GM23338 (cell line): ENCODE results near the gene ODAD2. TPM values are rescaled to one million over a fixed set of nuclear protein-coding genes. Genes with fewer than 3 reads are reported as not detected.

Source experiments
- ATAC-seq: fragments of 200-7000 bp; cut with Tn5 transposase; 3 replicates; pipeline ENCODE4 v1.9.1; 2020
- DNase-seq: peaks from one replicate; pipeline ENCODE4 v3.0.0-alpha.2; 2015; ENCODE audit warnings: low spot score
- H2AFZ ChIP-seq: fragments of 200-600 bp; sonication (generic); 2 replicates; pipeline ENCODE4 v1.8.0; 2016; ENCODE audit warnings: antibody characterized with exemption, mild to moderate bottlenecking, moderate library complexity
- H3F3A ChIP-seq: fragments of 200-600 bp; sonication (generic); replicated peaks from 2 replicates; pipeline ENCODE4 v1.8.0; 2017; ENCODE audit warnings: antibody characterized with exemption, mixed run types, low read depth
- H3K27ac ChIP-seq: fragments of 200-600 bp; sonication (generic); 2 replicates; pipeline ENCODE4 v1.6.1; 2016; ENCODE audit warnings: low read depth
- H3K27me3 ChIP-seq: fragments of 200-600 bp; sonication (generic); 2 replicates; pipeline ENCODE4 v1.8.0; 2016; ENCODE audit warnings: mild to moderate bottlenecking, mixed run types, moderate library complexity; ENCODE audit not compliant: insufficient read depth
- H3K36me3 ChIP-seq: fragments of 200-600 bp; sonication (generic); 2 replicates; pipeline ENCODE4 v1.8.0; 2016; ENCODE audit warnings: mild to moderate bottlenecking; ENCODE audit not compliant: insufficient read depth
- H3K4me1 ChIP-seq: fragments of 200-600 bp; sonication (generic); 2 replicates; pipeline ENCODE4 v1.8.0; 2016; ENCODE audit warnings: mild to moderate bottlenecking, moderate library complexity; ENCODE audit not compliant: insufficient read depth
- H3K4me2 ChIP-seq: fragments of 200-600 bp; sonication (generic); 2 replicates; pipeline ENCODE4 v1.7.1; 2017; ENCODE audit warnings: mixed run types
- H3K4me3 ChIP-seq: fragments of 200-600 bp; sonication (generic); 2 replicates; pipeline ENCODE4 v1.6.1; 2016; ENCODE audit warnings: mixed run types
- H3K79me2 ChIP-seq: fragments of 200-600 bp; sonication (generic); replicated peaks from 2 replicates; pipeline ENCODE4 v1.8.0; 2017; ENCODE audit warnings: mild to moderate bottlenecking; ENCODE audit not compliant: insufficient read depth
- H3K9me2 ChIP-seq: fragments of 200-600 bp; sonication (generic); 2 replicates; pipeline ENCODE4 v1.8.0; 2017; ENCODE audit not compliant: insufficient read depth
- H4K20me1 ChIP-seq: fragments of 200-600 bp; sonication (generic); replicated peaks from 2 replicates; pipeline ENCODE4 v1.8.0; 2017; ENCODE audit warnings: mild to moderate bottlenecking; ENCODE audit not compliant: insufficient read depth
- H3K27ac Mint-ChIP-seq: 2 replicates; pipeline ENCODE4 v1.8.0; 2020; ENCODE audit warnings: inconsistent platforms, mild to moderate bottlenecking, moderate library complexity, mixed read lengths
- H3K27me3 Mint-ChIP-seq: 3 replicates; pipeline ENCODE4 v1.8.0; 2022; ENCODE audit warnings: low read depth, mild to moderate bottlenecking, moderate library complexity, mixed read lengths, inconsistent platforms; ENCODE audit not compliant: insufficient read depth, poor library complexity
- H3K36me3 Mint-ChIP-seq: 3 replicates; pipeline ENCODE4 v1.8.0; 2021; ENCODE audit warnings: low read depth, mild to moderate bottlenecking, inconsistent platforms, moderate library complexity, mixed read lengths
- H3K4me1 Mint-ChIP-seq: 3 replicates; pipeline ENCODE4 v1.8.0; 2020; ENCODE audit warnings: mild to moderate bottlenecking, inconsistent platforms, mixed read lengths
- H3K4me3 Mint-ChIP-seq: 3 replicates; pipeline ENCODE4 v1.8.0; 2021; ENCODE audit warnings: moderate library complexity, mild to moderate bottlenecking, inconsistent platforms, mixed read lengths
- H3K9me3 Mint-ChIP-seq: 3 replicates; pipeline ENCODE4 v1.8.0; 2020; ENCODE audit warnings: moderate library complexity, mild to moderate bottlenecking, inconsistent platforms, mixed read lengths
- ETS1 ChIP-seq: IDR thresholded peaks from 2 replicates; pipeline ENCODE4 v1.6.1; 2016; ENCODE audit warnings: antibody characterized with exemption
- EZH2phosphoT487 ChIP-seq: fragments of 200-600 bp; sonication (generic); IDR thresholded peaks from one replicate; pipeline ENCODE4 v1.8.1; 2018; ENCODE audit warnings: antibody characterized with exemption; ENCODE audit not compliant: unreplicated experiment
- REST ChIP-seq: IDR thresholded peaks from one replicate; pipeline ENCODE4 v1.6.1; 2018; ENCODE audit warnings: antibody characterized with exemption; ENCODE audit not compliant: unreplicated experiment
- STAT1 ChIP-seq: IDR thresholded peaks from one replicate; pipeline ENCODE4 v1.6.1; 2016; ENCODE audit warnings: antibody characterized with exemption; ENCODE audit not compliant: unreplicated experiment
- ZNF331 ChIP-seq: fragments of 250-450 bp; sonication (Bioruptor Pico); IDR thresholded peaks from 2 replicates; pipeline ENCODE4 v1.5.0; 2020; ENCODE audit warnings: low read depth, mild to moderate bottlenecking, moderate library complexity
- ZNF462 ChIP-seq: fragments of 250-450 bp; sonication (Bioruptor Pico); IDR thresholded peaks from 2 replicates; pipeline ENCODE4 v1.5.0; 2020; ENCODE audit warnings: mild to moderate bottlenecking, moderate library complexity
- polyA plus RNA-seq: library from polyadenylated mRNA; unstranded; fragments of >200 nt; fragmentation: Nextera tagmentation; extraction: Ambion mirVana; gene quantifications from 2 replicates; pipeline ENCODE4 v1.2.1, GENCODE V29; 2016
- total RNA-seq: library from RNA; depleted of rRNA; stranded (reverse); fragments of >200 nt; shearing (Covaris generic); gene quantifications from 2 replicates; pipeline ENCODE4 v1.2.3, GENCODE V29; 2014

Gene ODAD2
- total and polyA plus RNA-seq, 2 experiments from 2014 or later = 2.1 to 3.4 TPM

GRCh38 chr10:28036587-28036986, 37.7 kb upstream of the ODAD2 start:
- Histone ChIP-seq H3K36me3 (no peaks in the 10 kb centered on the region), H3K27me3 (no peaks in the 10 kb centered on the region), H3K4me2 (no peak overlapping the region), H3K27ac (no peak overlapping the region), H2AFZ (no peak overlapping the region), H3K9me2 (peaks cover 11% of the 10 kb centered on the region; the same call in 1 of the 2 replicates), H3K4me3 (no peak overlapping the region), H3F3A (no peaks in the 10 kb centered on the region), H3K4me1 (no peaks in the 10 kb centered on the region), H4K20me1 (no peaks in the 10 kb centered on the region), H3K79me2 (no peaks in the 10 kb centered on the region)
- Mint-ChIP-seq H3K4me1 (no peaks in the 10 kb centered on the region), H3K27me3 (no peaks in the 10 kb centered on the region), H3K4me3 (no peak overlapping the region), H3K27ac (no peak overlapping the region), H3K36me3 (no peaks in the 10 kb centered on the region), H3K9me3 (no peaks in the 10 kb centered on the region; the same call in 2 of the 3 replicates)
- no peak for DNase-seq
- ATAC-seq = no peak
- TF ChIP-seq STAT1 (no peak), ETS1 (no peak), ZNF331 (CRISPR knock-in tag) (no peak)

- Histone ChIP-seq H3K79me2 (no peaks in the 10 kb centered on the region), H3K27ac (no peak overlapping the region), H2AFZ (peak overlapping the region; percentile 75), H3K4me1 (no peaks in the 10 kb centered on the region), H4K20me1 (no peaks in the 10 kb centered on the region), H3K4me3 (no peak overlapping the region), H3K27me3 (no peaks in the 10 kb centered on the region), H3K4me2 (no peak overlapping the region), H3K9me2 (peaks cover 6% of the 10 kb centered on the region; the same call in 1 of the 2 replicates), H3K36me3 (no peaks in the 10 kb centered on the region), H3F3A (no peaks in the 10 kb centered on the region)
- Mint-ChIP-seq H3K27me3 (no peaks in the 10 kb centered on the region), H3K36me3 (no peaks in the 10 kb centered on the region), H3K27ac (no peak overlapping the region), H3K9me3 (no peaks in the 10 kb centered on the region), H3K4me1 (no peaks in the 10 kb centered on the region; the same call in 2 of the 3 replicates), H3K4me3 (no peak overlapping the region)
- DNase-seq (no peak), ATAC-seq (no peak)
- TF ChIP-seq ZNF462 (CRISPR knock-in tag) (no peak), REST (peak; percentile 52), EZH2phosphoT487 (no peak), ZNF331 (CRISPR knock-in tag) (no peak)
Measured at GRCh38 chr10:28020993-28021982, 22.4 kb upstream of the ODAD2 start.
